H54 (cell line): Measurements from ENCODE around the gene LDLRAD3.

ENCODE experiments used
- DNase-seq: peaks from one replicate; pipeline ENCODE4 v3.0.0; 2011; ENCODE audit warnings: low spot score, mixed read lengths; ENCODE audit not compliant: insufficient read length
- FAIRE-seq: peaks from 3 replicates; lab custom pipeline; 2011; peaks lifted over from hg19 to GRCh38; lab: Jason Lieb, UNC
- POLR2A ChIP-seq: IDR thresholded peaks from 2 replicates; pipeline ENCODE4 v1.6.1; 2011; ENCODE audit warnings: low read depth, mild to moderate bottlenecking, low read length

LDLRAD3 gene

GRCh38 chr11:35954205-35954604, 10.3 kb downstream of the LDLRAD3 start:
- FAIRE-seq (no peak), DNase-seq (no peak)
- no peak for TF ChIP-seq POLR2A

- FAIRE-seq (no peak), DNase-seq (no peak)
- TF ChIP-seq POLR2A: no peak
Measured at GRCh38 chr11:35955636-35956035, 11.8 kb downstream of the LDLRAD3 start.

- DNase-seq: no peak
- FAIRE-seq: no peak
- TF ChIP-seq POLR2A: no peak
Measured at GRCh38 chr11:35962369-35963138, 18.7 kb downstream of the LDLRAD3 start.

GRCh38 chr11:35963911-35964310, 20.0 kb downstream of the LDLRAD3 start:
- TF ChIP-seq POLR2A: no peak
- FAIRE-seq: no peak

GRCh38 chr11:35964841-35965240, 21.0 kb downstream of the LDLRAD3 start:
- no peak for FAIRE-seq
- DNase-seq: no peak
- no peak for TF ChIP-seq POLR2A

More at GRCh38 chr11:35963911-35964310, 20.0 kb downstream of the LDLRAD3 start:
- no peak for DNase-seq

- TF ChIP-seq POLR2A: no peak
- FAIRE-seq (no peak), DNase-seq (no peak)
Measured at GRCh38 chr11:35967042-35967441, 23.2 kb downstream of the LDLRAD3 start.

GRCh38 chr11:35968386-35969088, 24.7 kb downstream of the LDLRAD3 start:
- FAIRE-seq (no peak), DNase-seq (no peak)
- TF ChIP-seq POLR2A: no peak

- FAIRE-seq (no peak), DNase-seq (no peak)
- TF ChIP-seq POLR2A: no peak
Measured at GRCh38 chr11:35969089-35970042, 25.5 kb downstream of the LDLRAD3 start.

- no peak for TF ChIP-seq POLR2A
- DNase-seq (no peak), FAIRE-seq (no peak)
Measured at GRCh38 chr11:35970445-35970844, 26.6 kb downstream of the LDLRAD3 start.

GRCh38 chr11:35971841-35972422, 28.1 kb downstream of the LDLRAD3 start:
- FAIRE-seq (no peak), DNase-seq (no peak)
- TF ChIP-seq POLR2A: no peak

GRCh38 chr11:35974882-35975589, 31.2 kb downstream of the LDLRAD3 start:
- no peak for TF ChIP-seq POLR2A
- DNase-seq (no peak), FAIRE-seq (no peak)

GRCh38 chr11:35976434-35976833, 32.6 kb downstream of the LDLRAD3 start:
- FAIRE-seq: no peak
- no peak for TF ChIP-seq POLR2A
- DNase-seq: no peak

- DNase-seq (no peak), FAIRE-seq (no peak)
- no peak for TF ChIP-seq POLR2A
Measured at GRCh38 chr11:35978183-35978582, 34.3 kb downstream of the LDLRAD3 start.
